Hepatocyte (in vitro differentiated cells): ENCODE data around the gene VWA1.

Experiments
- CTCF ChIP-seq: fragments of 200-600 bp; sonication (generic); IDR thresholded peaks from 2 replicates; pipeline ENCODE4 v1.5.1; 2016; ENCODE audit warnings: antibody characterized with exemption, mild to moderate bottlenecking; ENCODE audit not compliant: poor library complexity
- EZH2 ChIP-seq: fragments of 200-600 bp; sonication (generic); IDR thresholded peaks from 2 replicates; pipeline ENCODE4 v1.6.1; 2016; ENCODE audit warnings: antibody characterized with exemption, mild to moderate bottlenecking, borderline replicate concordance

- TF ChIP-seq EZH2 = no peak
- no peak for TF ChIP-seq CTCF
Observed at GRCh38 chr1:1430992-1431844, 4.3 kb upstream of the VWA1 start.
